Dermis blood vessel endothelial cell (primary cell): ENCODE results near the gene AQP5. TPM values are rescaled to one million over a fixed set of nuclear protein-coding genes. Genes with fewer than 3 reads are reported as not detected.
A peak's percentile ranks its signal among the peaks of the same experiment; 100 is the strongest.

ENCODE experiments used
- DNase-seq: peaks from one replicate; pipeline ENCODE4 v3.0.0; 2010
- total RNA-seq: library from RNA; depleted of rRNA; stranded (reverse); fragments of >200 nt; gene quantifications from 2 replicates; pipeline ENCODE4 v1.2.3, GENCODE V29; 2014

Gene AQP5
- total RNA-seq, 1 donor from 2014 or later, result 1.4 TPM

DNA sequence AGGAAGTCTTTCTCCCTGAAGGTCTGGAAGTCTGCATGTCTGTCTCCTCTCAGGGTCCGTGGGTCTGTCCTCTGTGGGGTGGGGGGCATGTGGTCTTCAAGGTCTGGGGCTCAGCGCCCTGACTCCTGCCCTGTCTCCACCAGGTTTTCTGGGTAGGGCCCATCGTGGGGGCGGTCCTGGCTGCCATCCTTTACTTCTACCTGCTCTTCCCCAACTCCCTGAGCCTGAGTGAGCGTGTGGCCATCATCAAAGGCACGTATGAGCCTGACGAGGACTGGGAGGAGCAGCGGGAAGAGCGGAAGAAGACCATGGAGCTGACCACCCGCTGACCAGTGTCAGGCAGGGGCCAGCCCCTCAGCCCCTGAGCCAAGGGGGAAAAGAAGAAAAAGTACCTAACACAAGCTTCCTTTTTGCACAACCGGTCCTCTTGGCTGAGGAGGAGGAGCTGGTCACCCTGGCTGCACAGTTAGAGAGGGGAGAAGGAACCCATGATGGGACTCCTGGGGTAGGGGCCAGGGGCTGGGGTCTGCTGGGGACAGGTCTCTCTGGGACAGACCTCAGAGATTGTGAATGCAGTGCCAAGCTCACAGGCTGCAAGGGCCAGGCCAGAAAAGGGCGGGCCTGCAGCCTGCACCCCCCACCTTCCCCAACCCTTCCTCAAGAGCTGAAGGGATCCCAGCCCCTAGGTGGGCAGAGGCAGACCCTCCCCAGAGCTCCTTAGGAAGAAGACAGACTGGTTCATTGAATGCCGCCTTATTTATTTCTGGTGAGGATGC, 3.4 kb downstream of the AQP5 start:
- no peak for DNase-seq

DNA sequence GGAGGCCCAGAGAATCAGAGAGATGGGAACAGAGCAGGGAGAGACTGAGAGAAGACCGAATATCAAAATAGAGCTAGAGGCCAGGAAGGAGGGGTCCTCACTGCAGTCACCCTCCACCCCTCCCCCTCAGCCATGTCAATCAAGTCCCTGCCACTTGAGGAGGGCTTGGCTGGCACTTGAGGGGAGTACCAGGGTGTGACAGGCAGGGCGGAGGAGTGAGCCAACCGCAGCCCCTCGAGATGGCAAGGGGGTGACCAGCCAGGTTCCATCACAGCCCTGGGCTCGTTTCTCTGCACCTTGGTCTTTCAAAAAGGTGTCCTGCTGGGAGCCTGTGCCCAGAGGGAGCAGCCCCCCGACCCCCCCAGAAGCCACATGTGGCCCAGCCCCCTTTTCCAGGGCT, 4.2 kb downstream of the AQP5 start:
- DNase-seq, result no peak

DNA sequence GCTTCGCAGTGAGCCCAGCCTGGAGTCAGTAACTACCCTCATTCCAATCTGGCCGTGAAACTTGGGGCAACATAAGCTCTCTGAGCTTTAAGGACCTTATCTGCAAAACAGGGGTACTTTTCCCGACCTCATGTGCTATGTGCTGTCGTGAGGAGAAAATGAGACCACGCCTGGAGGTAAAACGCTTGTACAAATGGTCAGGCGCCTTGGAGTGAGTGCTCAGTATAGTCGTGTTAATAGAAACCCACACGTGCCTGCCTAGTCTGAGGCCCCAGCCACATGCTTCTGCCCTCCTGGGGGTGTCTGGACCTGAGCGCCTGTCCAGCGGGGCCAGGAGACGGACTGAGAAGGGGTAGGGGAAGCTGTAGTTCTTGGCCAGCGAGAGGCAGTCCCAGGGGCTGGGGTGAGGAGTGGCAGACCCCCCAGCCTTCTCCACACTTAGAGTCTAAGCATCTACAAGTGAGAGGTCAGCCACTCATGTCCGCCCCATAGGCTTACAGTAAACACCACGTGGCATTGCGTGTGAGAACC, 4.9 kb downstream of the AQP5 start:
- no peak for DNase-seq

DNA sequence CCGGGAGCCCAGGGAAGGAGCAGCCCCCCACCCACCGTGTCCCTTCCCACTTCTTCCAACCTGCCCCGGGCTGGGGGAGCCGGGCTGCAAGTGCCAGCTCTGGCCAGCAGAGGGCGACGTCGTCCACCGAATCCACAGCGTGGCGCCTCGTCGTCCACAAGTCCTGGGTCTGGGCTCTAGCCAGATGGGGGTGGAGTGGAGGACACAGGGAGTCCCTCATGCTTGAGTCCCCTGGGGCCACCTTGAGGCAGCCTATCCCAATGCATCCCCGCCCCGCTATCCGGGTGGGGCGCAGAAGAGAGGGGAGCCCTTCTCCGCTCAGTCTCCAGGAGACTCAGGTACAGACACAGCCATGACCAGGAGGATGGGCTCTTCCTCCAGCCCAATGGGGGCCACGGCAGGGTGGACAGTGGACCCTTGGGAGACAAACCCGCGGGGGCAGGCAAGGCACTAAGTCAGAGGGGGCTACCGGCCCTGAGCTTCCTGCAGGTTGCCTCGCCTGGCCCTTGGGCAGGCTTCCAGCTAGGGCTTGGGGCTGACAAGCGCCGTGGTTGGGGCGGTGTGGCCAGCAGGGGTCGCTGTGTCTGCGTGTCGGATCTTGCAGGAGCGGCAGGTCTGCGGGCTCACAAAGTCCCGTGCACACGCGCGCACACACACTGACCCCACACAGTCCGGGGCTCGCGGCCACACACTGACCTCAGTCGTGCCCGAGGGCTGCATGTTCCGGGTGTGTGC, 5.5 kb downstream of the AQP5 start:
- DNase-seq, result peak; percentile 94

DNA sequence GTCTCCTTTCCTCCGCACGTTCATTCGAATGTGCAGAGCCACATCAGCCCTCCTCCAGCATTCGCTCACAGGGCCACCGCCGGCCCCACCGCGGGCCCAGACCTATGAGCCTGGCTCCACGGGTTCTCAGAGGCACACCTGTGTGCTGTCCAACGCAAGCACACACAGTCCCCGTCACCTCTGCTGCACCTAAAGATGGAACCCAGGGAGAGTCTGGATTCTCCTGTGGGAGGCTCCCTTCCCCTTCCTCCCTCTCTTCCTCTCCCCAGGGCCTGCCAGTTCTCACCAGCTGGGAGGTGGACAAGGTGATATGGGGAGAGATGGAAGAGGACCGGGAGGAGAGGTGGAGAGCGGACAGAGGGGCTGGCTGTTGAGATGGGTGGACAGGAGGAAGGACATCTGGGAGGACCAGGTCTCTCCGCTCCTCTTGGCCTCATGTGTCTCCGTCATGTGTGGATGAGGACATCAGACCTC, 6.1 kb downstream of the AQP5 start:
- no peak for DNase-seq

DNA sequence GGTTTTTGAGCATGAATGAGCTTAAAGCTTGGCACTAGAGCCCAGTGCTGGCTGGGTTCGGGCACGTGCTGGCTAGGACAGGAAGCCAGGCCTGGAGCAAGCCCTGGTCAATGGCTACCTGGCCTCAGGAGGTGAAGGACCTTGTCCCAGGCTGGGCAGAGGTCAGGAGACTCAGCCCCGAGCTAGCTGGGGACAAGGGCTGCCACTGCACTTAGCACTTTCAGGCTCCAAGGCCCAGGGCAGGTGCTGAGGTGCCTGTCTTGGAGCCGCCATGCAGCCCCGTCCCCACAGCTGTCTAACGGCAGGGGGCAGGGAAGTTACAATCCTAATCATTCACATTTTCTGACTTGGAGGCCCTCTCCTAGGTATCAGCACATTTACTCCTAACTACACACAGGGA, 6.8 kb downstream of the AQP5 start:
- DNase-seq, result no peak

DNA sequence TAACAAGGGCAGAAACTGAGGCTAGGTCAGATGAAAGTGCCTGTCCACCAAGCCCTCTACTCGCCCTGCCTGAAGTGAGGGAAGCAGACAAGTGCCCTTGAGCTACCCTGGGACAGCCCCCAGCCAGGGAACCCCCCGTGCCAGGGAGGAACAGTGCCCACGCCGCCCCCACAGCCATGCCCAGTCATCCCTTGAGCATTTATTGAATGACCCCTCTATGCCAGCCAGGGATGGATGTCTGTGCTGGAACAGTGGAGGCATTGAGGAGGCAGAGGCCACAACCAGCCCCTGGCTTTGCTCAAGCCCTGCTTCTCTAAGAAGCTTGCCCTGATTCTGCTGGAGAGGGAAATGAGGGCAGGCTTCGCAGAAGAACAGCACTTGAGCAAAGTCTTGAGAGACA, 7.4 kb downstream of the AQP5 start:
- no peak for DNase-seq

DNA sequence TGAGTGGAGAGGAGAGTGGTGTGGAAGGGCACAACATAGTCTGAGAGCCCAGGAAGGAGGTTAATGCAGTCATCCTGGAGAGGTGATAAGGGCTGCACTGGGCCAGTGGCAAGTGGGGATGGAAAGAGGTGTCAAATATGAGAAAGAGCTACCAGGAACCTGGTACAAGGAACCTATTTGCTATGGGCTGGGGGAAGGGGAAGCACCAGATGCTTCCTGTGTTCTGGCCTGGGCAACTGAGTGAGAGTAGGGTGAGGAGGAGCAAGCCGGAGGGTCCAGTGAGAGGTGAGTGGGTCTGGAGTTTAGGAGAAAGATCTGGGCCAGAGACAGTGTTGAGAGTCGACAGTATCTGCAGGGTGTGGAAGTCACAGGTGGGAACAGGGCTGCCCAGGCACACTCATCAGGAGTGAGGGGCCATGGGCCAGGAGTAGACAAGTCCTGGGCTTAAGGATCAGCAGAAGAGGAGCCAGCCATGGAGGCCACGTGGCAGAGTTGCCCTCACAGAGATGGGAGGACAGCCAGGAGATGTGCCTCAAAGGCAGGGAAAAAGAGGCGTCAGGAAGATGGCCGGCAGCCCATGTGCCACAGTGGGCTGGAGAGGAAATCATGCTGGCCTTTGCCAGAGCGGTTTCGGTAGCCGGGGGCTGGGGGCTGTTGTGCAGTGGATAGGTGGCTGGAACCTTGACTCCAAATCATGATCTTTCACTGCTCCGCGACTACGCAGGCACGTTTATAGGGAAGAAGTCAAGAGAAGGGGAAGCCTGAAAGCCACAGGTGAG, 8.2 kb downstream of the AQP5 start:
- DNase-seq, result no peak

DNA sequence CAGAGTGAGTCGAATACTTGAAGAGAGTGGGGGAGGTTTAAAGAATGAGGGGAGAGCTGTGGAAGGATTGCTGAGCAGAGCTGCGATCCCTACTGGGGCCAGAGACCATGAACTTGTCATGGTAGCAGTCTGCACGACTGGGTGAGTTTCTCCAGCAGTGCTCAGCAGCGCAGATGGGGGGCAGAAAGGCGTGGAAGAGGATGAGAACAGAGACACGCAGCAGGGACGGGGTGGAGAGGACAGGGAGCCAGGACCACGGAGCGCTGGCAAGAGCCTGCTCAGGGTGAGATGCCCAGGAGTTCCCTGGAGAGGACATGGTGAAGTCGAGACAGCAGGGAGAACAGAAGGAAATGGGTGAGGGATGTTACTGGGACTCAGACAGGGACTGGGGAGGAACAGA, 9.0 kb downstream of the AQP5 start:
- DNase-seq, result no peak

DNA sequence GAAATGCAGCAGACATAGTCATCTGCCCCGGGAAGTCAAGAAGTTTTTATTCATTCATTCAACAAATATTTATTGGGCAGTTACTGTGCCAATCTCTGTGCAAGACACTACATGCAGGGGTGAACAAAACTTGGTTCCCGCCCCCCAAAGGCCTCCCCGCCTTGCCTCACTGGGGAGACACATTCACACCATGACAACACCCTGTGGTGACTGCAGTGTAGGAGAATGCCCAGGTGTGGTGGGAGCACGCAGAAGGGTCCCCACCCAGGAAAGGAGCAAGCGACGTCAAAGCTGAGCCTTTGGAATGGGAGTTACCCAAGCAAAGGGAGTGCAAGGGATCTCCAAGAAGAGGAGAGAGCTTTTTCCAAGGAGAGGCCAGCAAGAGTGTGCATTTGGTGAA, 9.5 kb downstream of the AQP5 start:
- no peak for DNase-seq

DNA sequence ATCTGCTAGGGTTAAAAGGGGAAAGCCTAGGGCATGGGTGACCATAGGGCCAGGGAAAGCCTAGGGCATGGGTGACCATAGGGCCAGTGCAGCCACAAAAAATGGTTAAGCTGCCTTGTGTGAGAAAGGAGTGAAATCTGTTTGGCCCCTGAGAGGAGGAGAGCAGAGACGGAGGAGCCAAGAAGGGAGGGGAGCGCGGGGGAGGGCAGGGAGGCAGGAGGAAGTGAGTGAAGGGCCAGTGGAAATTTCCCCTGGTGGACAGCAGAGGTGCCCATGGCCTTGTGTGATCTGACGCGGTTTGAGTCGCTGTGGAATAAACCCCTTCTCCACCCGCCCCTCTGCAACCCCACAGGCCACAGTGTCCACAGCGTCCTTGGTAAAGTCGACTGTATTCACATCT, 10.5 kb downstream of the AQP5 start:
- DNase-seq, result no peak

DNA sequence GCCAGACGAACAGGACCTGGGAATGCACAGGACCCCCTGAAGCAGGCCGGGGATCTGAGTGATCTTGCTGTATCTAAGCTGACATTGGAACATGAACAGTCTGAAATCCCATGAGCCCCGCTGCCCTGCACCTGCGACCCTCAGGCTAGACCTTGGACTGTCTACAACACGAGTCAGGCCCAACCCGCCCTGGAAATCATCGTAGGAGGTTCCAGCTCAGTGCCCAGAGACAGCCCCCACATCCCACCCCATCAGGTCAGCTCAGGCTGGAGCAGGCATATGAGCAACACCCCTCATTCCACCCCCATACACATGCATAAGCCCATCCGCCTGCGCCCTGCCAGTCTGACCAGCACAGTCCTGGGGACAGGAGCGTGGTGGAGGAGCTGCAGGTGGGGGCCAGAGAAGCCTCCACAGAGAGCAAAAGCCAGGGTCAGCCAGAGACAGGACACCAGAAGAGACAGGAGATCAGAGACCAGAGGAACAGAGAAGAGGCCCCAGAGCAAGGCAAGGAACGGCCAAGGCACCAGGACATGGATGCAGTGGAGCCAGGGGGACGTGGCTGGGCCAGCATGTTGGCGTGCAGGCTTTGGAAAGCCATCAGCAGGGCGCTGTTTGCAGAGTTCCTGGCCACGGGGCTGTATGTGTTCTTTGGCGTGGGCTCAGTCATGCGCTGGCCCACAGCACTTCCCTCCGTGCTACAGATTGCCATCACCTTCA, 11.1 kb downstream of the AQP5 start, which contains the start of gene AQP6:
Gene AQP6 (plus strand): TSS at position 307 of the 720 bp plus-strand sequence. CDS start 227 bp downstream, at position 534.
- no peak for DNase-seq

DNA sequence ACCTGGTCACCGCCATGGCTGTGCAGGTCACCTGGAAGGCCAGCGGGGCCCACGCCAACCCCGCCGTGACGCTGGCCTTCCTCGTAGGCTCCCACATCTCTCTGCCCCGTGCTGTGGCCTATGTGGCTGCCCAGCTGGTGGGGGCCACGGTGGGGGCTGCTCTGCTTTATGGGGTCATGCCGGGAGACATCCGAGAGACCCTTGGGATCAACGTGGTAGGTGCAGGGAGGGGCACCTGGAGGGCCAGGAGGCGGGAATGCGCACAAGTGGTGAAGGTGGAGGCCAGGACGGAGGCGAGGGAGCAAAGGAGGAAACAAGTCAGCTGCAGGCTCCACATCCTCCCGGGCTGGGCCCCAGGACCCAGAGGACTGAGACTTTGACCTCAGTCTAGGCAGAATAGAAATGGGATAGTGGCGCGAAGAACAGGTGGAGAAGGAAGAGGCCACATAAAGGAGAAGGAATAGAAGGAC, 11.7 kb downstream of the AQP5 start:
- DNase-seq, result no peak

DNA sequence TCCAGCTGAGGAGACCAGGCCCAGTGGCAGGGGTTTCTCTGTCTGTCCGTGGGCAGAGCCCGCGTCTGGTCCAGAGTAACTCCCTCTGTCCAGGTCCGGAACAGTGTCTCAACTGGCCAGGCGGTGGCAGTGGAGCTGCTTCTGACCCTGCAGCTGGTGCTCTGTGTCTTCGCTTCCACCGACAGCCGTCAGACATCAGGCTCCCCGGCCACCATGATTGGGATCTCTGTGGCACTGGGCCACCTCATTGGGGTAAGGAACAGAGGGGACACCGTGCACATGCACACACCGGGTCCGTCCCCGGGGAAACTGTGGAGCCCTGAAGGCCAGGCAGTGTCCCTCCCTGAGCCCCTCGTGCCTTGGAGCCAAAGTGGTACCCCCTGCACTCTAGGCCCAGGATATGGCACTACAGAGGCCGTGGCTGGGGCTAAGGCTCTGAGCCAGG, 12.6 kb downstream of the AQP5 start:
- DNase-seq, result peak; percentile 84

DNA sequence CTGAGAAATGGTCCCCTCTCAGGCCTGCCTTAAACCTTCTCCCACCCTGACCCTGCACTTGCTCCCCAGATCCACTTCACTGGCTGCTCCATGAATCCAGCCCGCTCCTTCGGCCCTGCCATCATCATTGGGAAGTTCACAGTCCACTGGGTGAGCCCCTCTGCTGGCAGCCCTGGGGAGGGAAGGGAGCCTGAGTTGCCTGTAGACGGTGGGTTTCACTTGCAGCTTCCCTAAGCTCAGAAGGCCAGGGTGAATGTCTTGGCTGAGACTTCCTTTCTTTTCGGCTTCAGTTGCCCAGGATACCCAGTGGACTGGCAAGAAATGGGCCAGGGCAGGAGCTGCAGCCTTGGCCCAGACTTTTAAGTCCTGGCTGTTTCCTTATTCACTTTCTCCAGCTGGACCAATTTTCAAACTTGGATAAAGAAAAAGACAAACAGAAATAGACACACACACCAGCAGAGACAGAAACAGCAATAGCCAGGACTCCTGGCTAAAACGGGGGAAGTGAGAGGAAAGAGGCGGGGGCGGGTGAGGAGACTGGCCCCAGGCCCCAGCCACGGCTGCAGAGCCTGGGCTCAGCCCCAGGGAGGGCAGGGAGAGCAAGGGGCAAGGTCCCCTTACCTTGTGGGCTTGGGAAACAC, 13.1 kb downstream of the AQP5 start:
- no peak for DNase-seq

DNA sequence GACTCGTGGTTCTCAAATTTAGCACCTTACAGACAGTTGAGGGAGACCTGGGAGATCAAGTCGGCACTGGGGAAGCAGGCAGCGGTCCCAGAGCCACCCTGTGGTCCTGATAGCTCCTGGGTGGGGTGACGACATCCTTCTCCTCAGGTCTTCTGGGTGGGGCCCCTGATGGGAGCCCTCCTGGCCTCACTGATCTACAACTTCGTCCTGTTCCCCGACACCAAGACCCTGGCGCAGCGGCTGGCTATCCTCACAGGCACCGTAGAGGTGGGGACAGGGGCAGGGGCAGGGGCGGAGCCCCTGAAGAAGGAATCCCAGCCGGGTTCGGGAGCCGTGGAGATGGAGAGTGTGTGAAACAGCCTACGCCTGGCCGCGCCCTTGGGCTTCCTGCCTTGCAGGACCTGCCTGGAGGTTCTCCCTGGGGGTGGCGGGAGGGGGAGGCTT, 13.7 kb downstream of the AQP5 start:
- no peak for DNase-seq

DNA sequence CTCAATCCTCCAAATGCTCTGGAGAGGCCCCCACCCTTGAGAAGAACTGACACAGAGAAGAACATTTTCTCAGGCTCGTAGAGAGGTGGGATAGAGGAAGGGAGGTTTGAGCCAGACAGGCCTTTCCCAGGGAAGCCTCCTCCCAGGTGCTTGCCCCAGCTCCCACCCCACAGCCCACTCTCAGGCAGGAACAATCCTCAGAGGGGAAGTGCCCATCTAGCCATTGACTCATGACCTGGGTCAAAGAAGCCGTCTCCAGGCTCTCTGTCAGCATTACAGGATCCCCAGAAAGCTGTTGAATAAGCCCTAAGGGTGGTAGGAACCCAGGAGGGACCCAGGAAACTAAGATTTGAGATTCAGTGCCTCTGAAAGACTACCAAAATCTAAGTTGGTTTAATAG, 14.9 kb downstream of the AQP5 start:
- no peak for DNase-seq

DNA sequence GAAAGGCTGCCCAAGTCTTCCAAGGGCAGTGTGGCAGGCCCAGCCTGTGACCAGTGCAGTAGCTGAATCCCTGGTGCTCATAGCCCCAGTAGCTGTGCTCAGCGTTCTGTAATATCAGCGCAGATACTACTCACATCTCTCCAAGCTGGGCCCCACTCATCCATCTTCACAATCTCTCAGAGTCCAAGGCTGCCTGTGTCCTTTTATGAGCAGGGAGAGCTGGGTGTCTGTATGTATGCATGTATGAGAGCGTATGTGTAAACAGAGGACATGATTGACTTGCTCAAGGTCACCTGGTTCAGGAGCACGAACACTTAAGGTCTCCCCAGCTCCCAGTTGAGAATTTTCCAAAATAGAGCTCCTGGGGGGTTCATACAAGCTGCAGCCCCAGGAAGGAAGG, 16.5 kb downstream of the AQP5 start:
- no peak for DNase-seq

DNA sequence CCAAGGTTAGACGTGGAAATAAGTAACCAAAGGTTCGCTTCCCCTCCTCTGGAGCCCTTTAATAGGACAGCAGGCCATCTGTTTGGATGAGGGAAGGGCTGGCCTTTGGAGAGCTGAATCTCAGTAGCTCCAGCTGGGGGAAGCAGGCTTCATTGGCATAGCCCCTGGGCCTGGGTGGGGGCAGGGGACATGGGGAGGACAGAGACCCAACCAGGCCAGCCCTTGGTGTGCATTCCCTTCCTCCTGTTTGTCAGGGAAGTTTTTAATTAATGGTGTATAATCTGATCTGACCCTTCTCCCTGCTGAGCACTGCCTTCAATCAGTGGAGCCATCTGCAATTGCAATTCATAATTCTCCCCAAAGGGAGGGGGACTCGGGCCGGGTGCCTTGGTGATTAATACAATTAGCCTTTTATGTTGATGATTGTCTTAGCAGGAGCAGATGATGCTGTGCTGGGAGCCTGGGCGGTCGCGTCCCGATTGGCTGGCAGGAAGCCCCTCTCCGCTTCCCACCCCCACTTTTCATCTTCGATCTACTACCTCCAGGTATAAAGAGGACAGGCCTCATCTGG, 17.4 kb downstream of the AQP5 start:
- no peak for DNase-seq

DNA sequence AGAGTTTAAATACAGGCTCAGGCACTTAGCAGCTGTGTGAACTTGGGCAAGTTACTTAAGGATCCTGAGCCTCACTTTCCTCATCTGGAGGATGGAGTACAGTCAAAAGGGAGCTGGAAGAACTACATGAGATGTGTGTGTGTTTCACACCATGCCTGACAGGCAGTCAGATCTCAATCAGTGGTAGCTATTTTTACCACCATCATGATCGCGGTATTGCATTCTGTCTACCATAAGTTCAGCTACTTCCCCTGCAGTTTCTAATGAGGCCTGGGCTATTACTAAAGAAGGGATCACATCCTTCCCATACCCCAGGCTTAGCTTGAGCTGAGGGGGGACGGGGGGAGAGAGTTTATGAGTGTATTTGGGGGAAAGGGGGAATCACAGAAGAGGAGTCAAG, 18.1 kb downstream of the AQP5 start:
- no peak for DNase-seq
